AG04450 (cell line): ENCODE results near the gene KCNQ1OT1. TPM values are rescaled to one million over a fixed set of nuclear protein-coding genes. Genes with fewer than 3 reads are reported as not detected.

Experiments used
- CTCF ChIA-PET: fragments of 300-600, 350-600 bp; formaldehyde crosslinking; extraction: SDS; loops from one replicate; lab custom pipeline; 2022; ENCODE audit warnings: antibody characterized with exemption, inconsistent platforms; lab: Charles Lee
- POLR2A ChIA-PET: fragments of 350-600 bp; formaldehyde crosslinking; extraction: SDS; loops from one replicate; lab custom pipeline; 2021; ENCODE audit warnings: antibody characterized with exemption, inconsistent platforms; lab: Yijun Ruan, JAX
- DNase-seq: peaks from one replicate; pipeline ENCODE4 v3.0.0-alpha.2; 2011; ENCODE audit warnings: low read depth, low spot score
- H3K27ac ChIP-seq: one replicate; pipeline ENCODE4 v1.5.1; 2012; ENCODE audit warnings: low read depth, low read length, control low read depth
- H3K27me3 ChIP-seq: one replicate; pipeline ENCODE4 v1.6.0; 2012; ENCODE audit warnings: low read length; ENCODE audit not compliant: control insufficient read depth, insufficient read depth
- H3K4me3 ChIP-seq: 2 replicates; pipeline ENCODE4 v1.5.1; 2011; ENCODE audit warnings: mild to moderate bottlenecking, low read depth, low read length, control low read depth
- H3K9me3 ChIP-seq: 2 replicates; pipeline ENCODE4 v1.5.1; 2012; ENCODE audit warnings: low read length; ENCODE audit not compliant: control insufficient read depth, insufficient read depth
- CTCF ChIP-seq: IDR thresholded peaks from 2 replicates; pipeline ENCODE4 v1.5.1; 2011; ENCODE audit warnings: low read depth, low read length, control low read depth, inconsistent platforms
- polyA plus RNA-seq: library from polyadenylated mRNA; depleted of rRNA; stranded (reverse); fragments of >200 nt; gene quantifications from 2 replicates; pipeline ENCODE4 v1.2.3, GENCODE V29; 2011

Gene KCNQ1OT1
- polyA plus RNA-seq, 1 experiment = 0.33 TPM

DNA sequence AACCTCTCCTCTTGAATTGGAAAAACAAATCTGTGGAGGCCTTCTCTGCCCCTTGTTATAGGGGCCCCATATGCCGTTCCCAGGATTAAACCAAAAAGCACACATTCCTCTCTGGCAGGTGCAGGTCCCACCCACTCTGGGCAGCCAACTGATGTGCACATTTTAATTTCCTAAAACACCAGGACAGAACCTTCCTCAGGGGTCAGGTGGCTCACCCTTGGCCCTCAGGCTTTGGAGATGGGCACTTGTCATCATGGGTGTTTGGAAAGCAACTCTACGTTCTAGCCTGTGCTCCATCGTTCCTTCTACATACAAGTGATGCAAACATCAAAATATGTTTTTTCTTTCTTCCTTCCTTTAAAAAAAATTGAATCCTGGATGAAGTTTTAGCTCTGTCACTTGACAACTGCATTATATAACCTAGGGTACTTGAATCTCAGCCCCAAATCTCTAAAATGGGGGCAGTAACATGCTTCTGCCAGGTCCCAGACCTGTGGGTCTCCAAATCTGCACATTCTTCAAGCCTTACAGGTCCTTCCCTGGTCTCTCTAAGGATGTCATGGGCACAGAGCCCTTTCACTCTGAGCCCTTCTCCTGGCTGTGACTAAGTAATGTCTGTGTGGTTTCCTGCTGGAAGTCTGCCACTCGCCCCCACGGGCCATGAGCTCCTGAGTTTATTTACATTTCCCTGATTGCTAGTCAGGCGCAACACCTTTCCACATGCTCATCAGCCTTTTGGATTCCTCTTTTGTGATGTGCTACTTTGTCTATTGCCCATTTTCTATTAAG is 43.8 kb downstream of the KCNQ1OT1 start:
- no peak for TF ChIP-seq CTCF
- POLR2A ChIA-PET = no interaction called here

GRCh38 chr11:2655016-2655719 is 44.6 kb downstream of the KCNQ1OT1 start:
- ChIA-PET CTCF (interaction anchor here (1.4 kb wide), 1 partner anchor 234 kb away, joined by 3 read pairs; no protein-coding TSS in a partner anchor), POLR2A (no interaction called here)
- H3K9me3 ChIP-seq = peaks cover 57% of the 10 kb centered on the region
- H3K4me3 ChIP-seq = no peak overlapping the region
- no peak overlapping the region for H3K27ac ChIP-seq
- TF ChIP-seq CTCF = no peak
- no peak for DNase-seq
- peaks cover 4% of the 10 kb centered on the region for H3K27me3 ChIP-seq

More for the DNA sequence above, 43.8 kb downstream of the KCNQ1OT1 start:
- Histone ChIP-seq H3K4me3 (no peak overlapping the region), H3K27ac (no peak overlapping the region), H3K27me3 (peaks cover 4% of the 10 kb centered on the region), H3K9me3 (peaks cover 62% of the 10 kb centered on the region)
- CTCF ChIA-PET = no interaction called here
- DNase-seq = no peak

- CTCF ChIA-PET = interaction anchor here (1.4 kb wide), 2 partner anchors 234 to 235 kb away, joined by 3 read pairs; no protein-coding TSS in a partner anchor
Measured at GRCh38 chr11:2653930-2654739, 45.7 kb downstream of the KCNQ1OT1 start.

GRCh38 chr11:2653198-2653551 is 46.6 kb downstream of the KCNQ1OT1 start:
- CTCF ChIA-PET = interaction anchor here (1.4 kb wide), 1 partner anchor 234 kb away, joined by 3 read pairs; no protein-coding TSS in a partner anchor
- POLR2A ChIA-PET = no interaction called here
- Histone ChIP-seq H3K27me3 (peaks cover 4% of the 10 kb centered on the region), H3K9me3 (peaks cover 54% of the 10 kb centered on the region), H3K27ac (no peak overlapping the region), H3K4me3 (no peak overlapping the region)
- TF ChIP-seq CTCF = no peak
- no peak for DNase-seq

More at GRCh38 chr11:2653930-2654739, 45.7 kb downstream of the KCNQ1OT1 start:
- Histone ChIP-seq H3K9me3 (peaks cover 57% of the 10 kb centered on the region), H3K27ac (no peak overlapping the region), H3K4me3 (no peak overlapping the region), H3K27me3 (peaks cover 4% of the 10 kb centered on the region)
- POLR2A ChIA-PET = no interaction called here
- DNase-seq = no peak
- no peak for TF ChIP-seq CTCF
